GM19455 (cell line): Measurements from ENCODE around the gene CELA3A.
"Not testable (repeated sequence)": the region's sequence is repeated elsewhere in the genome, so short reads cannot be mapped to it uniquely, and the experiment has no call there.

Source experiments
- ATAC-seq: cut with Tn5 transposase; IDR thresholded peaks from one replicate; pipeline ENCODE4 v1.9.1; 2021; ENCODE audit not compliant: unreplicated experiment

CELA3A gene

GRCh38 chr1:21981253-21981652 lies 20.2 kb upstream of the CELA3A start:
- ATAC-seq, result not testable (repeated sequence)

- not testable (repeated sequence) for ATAC-seq
These were observed 19.3 kb upstream of the CELA3A start for GRCh38 chr1:21982122-21982521.

GRCh38 chr1:21983539-21983938 lies 17.9 kb upstream of the CELA3A start:
- not testable (repeated sequence) for ATAC-seq

- not testable (repeated sequence) for ATAC-seq
These were observed 15.6 kb upstream of the CELA3A start for GRCh38 chr1:21985893-21986292.

- ATAC-seq, result not testable (repeated sequence)
These were observed 15.1 kb upstream of the CELA3A start for GRCh38 chr1:21986386-21986785.

- not testable (repeated sequence) for ATAC-seq
These were observed 11.6 kb upstream of the CELA3A start for GRCh38 chr1:21989672-21990393.

GRCh38 chr1:21992186-21992585 lies 9.3 kb upstream of the CELA3A start:
- not testable (repeated sequence) for ATAC-seq

GRCh38 chr1:21994716-21995115 lies 6.7 kb upstream of the CELA3A start:
- ATAC-seq, result not testable (repeated sequence)

- not testable (repeated sequence) for ATAC-seq
These were observed 4.8 kb upstream of the CELA3A start for GRCh38 chr1:21996663-21996970.

GRCh38 chr1:21997891-21998623 lies 3.4 kb upstream of the CELA3A start:
- ATAC-seq, result not testable (repeated sequence)

- not testable (repeated sequence) for ATAC-seq
These were observed 2.7 kb upstream of the CELA3A start for GRCh38 chr1:21998624-21999294.

GRCh38 chr1:21999645-22000044 lies 1.8 kb upstream of the CELA3A start:
- ATAC-seq, result not testable (repeated sequence)

GRCh38 chr1:22002461-22002860 lies 1.0 kb downstream of the CELA3A start:
- not testable (repeated sequence) for ATAC-seq

- not testable (repeated sequence) for ATAC-seq
These were observed 1.4 kb downstream of the CELA3A start for GRCh38 chr1:22002875-22003274.

GRCh38 chr1:22003959-22004358 lies 2.5 kb downstream of the CELA3A start:
- ATAC-seq, result not testable (repeated sequence)

GRCh38 chr1:22005261-22006149 lies 4.0 kb downstream of the CELA3A start:
- not testable (repeated sequence) for ATAC-seq

- ATAC-seq, result not testable (repeated sequence)
These were observed 5.3 kb downstream of the CELA3A start for GRCh38 chr1:22006736-22007135.

GRCh38 chr1:22007262-22007661 lies 5.8 kb downstream of the CELA3A start:
- ATAC-seq, result not testable (repeated sequence)

GRCh38 chr1:22009566-22009965 lies 8.1 kb downstream of the CELA3A start:
- not testable (repeated sequence) for ATAC-seq

GRCh38 chr1:22012752-22013151 lies 11.3 kb downstream of the CELA3A start:
- ATAC-seq, result not testable (repeated sequence)
